ENCODE measurements around the gene FCN3.

DNA sequence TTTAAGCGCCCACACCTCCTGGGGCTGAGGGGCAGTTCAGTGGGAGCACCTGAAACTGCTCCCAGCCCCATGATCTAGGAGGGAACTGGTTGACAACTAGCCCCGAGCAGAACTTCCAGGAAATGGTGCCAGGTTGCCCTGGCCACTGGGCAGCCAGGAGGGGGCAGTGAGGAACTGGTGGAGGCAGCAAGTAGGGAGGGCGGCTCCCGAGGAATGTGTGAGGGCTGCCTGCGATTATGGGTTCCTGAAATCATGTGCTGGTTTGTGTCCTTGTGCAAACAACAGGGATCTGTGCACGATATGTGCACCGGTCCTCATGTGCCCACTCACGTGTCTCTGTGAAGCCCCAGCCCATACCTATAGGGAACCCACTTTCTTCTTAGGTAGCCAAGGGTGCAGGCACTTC, 27.7 kb upstream of the FCN3 start:
- TF ChIP-seq, protein P1, sequence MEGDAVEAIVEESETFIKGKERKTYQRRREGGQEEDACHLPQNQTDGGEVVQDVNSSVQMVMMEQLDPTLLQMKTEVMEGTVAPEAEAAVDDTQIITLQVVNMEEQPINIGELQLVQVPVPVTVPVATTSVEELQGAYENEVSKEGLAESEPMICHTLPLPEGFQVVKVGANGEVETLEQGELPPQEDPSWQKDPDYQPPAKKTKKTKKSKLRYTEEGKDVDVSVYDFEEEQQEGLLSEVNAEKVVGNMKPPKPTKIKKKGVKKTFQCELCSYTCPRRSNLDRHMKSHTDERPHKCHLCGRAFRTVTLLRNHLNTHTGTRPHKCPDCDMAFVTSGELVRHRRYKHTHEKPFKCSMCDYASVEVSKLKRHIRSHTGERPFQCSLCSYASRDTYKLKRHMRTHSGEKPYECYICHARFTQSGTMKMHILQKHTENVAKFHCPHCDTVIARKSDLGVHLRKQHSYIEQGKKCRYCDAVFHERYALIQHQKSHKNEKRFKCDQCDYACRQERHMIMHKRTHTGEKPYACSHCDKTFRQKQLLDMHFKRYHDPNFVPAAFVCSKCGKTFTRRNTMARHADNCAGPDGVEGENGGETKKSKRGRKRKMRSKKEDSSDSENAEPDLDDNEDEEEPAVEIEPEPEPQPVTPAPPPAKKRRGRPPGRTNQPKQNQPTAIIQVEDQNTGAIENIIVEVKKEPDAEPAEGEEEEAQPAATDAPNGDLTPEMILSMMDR (conservative IDR thresholded peaks at IDR 0.05; ENCODE audit: low read length), result no peak
- TF ChIP-seq EZH2phosphoT487 (IDR thresholded peaks at IDR 0.05; ENCODE audit: borderline replicate concordance, low read depth, low read length), result no peak
